Gastrocnemius medialis (tissue), 4 donors: Measurements from ENCODE around the gene CD38.

Experiments
- POLR2A ChIP-seq, 2 donors: fragments of 450-650 bp; IDR thresholded peaks; one replicate each; pipeline ENCODE4 v1.6.1; 2017; ENCODE audit warnings: antibody characterized with exemption in 2 of 2, mild to moderate bottlenecking in 2 of 2, moderate library complexity in 2 of 2
- TF ChIP-seq, protein P1 (sequence below), 5 experiments: fragments of 450-650 bp in 3 of 5; fragments of 200-600 bp in 2 of 5; sonication (generic) in 2 of 5; IDR thresholded peaks in 4 of 5; conservative IDR thresholded peaks in 1 of 5; 1 replicate in 4 of 5; 2 replicates in 1 of 5; pipeline ENCODE4 v1.5.1; 2016 to 2019; ENCODE audit warnings: antibody characterized with exemption in 5 of 5, mild to moderate bottlenecking in 3 of 5, moderate library complexity in 3 of 5

DNA sequence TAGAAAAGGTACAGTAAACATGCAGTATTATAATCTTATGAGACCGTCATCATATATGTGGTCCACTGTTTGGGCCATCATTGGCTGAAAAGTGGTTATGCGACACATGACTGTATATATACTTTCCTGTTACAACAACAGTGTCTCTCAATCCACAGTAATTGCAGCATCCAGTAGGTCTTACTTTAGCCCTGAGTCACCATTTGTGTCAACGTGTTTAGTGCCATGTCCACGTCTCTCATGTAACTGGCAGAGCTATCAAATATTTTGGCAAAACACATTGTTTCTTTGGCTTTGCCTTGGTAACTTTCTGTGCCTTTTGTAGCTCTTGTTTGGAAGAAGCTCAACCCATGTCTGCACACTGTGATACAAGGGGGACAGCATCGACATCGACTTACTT lies 73.8 kb downstream of the CD38 start:
- TF ChIP-seq, protein P1, sequence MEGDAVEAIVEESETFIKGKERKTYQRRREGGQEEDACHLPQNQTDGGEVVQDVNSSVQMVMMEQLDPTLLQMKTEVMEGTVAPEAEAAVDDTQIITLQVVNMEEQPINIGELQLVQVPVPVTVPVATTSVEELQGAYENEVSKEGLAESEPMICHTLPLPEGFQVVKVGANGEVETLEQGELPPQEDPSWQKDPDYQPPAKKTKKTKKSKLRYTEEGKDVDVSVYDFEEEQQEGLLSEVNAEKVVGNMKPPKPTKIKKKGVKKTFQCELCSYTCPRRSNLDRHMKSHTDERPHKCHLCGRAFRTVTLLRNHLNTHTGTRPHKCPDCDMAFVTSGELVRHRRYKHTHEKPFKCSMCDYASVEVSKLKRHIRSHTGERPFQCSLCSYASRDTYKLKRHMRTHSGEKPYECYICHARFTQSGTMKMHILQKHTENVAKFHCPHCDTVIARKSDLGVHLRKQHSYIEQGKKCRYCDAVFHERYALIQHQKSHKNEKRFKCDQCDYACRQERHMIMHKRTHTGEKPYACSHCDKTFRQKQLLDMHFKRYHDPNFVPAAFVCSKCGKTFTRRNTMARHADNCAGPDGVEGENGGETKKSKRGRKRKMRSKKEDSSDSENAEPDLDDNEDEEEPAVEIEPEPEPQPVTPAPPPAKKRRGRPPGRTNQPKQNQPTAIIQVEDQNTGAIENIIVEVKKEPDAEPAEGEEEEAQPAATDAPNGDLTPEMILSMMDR (IDR thresholded peaks at IDR 0.05 in 4 of 5, conservative IDR thresholded peaks at IDR 0.05 in 1 of 5) = no peak
- TF ChIP-seq POLR2A (IDR thresholded peaks at IDR 0.05) = no peak
